HG03066 (cell line): ENCODE measurements around the gene RPL23.

Source experiments
- ATAC-seq: cut with Tn5 transposase; IDR thresholded peaks from one replicate; pipeline ENCODE4 v1.9.1; 2021; ENCODE audit warnings: low read depth; ENCODE audit not compliant: unreplicated experiment

RPL23 gene

DNA sequence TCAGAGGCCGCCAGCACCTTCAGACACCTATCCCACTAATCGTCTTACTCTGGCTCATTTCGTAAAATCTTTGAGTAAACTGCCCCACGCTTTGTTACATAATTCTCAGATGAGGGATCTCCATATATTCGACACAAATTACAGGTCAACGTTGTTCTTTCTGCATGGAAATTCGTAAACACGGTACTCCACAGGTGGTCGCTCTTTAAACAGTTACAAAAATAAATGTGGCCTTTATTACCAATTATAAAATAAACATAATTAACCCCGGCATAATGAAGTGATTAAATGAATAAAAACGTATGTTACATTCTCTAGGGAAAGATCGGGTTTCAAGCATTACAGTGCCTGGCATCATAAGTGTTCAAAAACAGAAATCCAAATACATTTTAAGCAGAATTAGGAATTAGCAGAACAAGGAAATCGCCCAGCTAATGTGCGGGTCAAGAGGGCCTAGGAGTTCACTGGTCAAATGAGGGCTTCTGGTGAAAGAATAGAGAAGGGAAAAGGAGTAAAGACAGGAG, 53.2 kb downstream of the RPL23 start:
- ATAC-seq: no peak

DNA sequence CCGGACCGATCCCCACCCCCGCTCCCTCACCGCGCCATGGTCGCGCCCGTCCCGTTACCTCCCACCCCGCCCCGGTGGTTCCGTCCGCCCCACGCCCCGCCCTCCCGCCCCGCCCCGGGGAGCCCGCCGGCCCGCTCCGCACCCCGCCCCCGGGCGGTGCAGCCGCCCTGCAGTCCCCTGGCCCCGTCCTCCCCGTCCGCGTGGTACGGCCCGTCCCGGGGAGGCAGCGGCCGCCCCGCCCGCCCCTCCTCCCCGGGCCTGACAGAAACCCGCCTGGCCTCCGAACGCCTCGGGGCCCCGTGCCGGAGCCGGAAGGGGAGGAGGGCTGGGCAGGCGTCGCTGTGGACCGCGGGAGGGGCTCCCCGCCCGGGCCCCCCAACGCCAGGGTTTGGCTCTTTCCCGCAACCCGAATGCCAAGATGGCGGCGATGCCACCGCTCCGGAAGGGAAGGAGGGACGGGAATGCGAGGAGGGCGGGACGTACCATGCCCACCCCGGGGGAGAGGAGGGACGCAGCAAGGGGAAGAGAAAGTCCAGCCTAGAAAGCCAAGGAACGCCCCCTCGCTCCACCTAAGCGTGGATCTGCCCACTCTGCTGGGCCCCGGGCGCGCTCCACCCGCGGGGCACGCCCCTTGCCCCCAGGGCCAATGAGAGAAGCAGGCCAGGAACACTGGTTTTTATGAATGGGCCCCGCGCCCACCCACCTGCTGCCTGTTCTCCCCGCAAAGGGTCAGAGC, 53.9 kb downstream of the RPL23 start, which contains the start of gene PIP4K2B:
PIP4K2B (minus strand) TSS at position 56 of the 736 bp plus-strand sequence. CDS start 132 bp downstream, outside the sequence.
- ATAC-seq: peak; percentile 79

DNA sequence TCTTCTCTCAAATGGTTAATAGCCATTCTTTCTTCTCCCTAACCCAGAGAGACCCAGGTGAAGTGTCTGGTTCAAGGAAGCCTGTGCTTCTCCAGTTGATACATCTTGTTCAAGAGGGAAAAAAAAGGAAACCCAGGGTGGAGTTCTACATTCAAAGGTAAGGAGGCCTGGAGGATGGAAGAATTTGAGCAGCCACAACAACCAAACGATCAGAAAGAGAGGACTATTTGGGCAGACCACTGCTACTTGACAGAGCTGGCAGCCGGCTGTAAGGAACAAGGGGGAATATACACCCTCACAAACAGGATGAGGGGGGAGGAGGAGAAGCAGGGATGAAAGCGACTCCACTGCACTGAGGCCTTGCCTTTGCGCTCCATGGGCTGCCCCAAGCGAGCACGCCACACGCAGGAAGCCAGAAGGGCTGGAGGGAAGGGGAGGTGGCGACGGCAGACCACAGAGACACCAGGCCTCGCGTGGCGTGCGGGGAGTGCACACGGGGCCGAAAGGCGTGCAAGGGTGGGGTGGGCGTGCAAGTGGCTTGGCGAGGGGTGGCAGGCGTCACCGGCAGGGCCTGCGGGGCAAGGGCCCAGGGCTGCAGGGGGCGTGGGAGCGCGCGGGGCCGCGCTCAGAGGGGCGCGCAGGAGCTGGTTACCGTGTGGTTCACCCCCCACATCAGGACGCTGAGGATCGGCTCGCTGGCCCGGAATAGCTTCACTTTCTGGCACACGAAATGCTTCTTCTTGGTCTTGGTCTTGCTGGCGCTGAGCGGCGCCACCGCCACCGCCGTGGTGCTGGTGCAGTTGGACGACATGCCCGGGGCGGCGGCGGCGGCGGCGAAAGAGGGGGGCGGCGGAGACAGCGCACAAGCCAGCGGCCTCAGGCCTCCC, 54.7 kb downstream of the RPL23 start:
- peak; percentile 20 for ATAC-seq
